CD4-positive, alpha-beta T cell treated with Interferon gamma for 1 hour (primary cell): ENCODE results near the gene NUDT3.
"Not testable (repeated sequence)": the region's sequence is repeated elsewhere in the genome, so short reads cannot be mapped to it uniquely, and the experiment has no call there.

Experiments used
- DNase-seq: peaks from one replicate; pipeline ENCODE4 v3.0.0-alpha.2; 2020

The NUDT3 gene

DNA sequence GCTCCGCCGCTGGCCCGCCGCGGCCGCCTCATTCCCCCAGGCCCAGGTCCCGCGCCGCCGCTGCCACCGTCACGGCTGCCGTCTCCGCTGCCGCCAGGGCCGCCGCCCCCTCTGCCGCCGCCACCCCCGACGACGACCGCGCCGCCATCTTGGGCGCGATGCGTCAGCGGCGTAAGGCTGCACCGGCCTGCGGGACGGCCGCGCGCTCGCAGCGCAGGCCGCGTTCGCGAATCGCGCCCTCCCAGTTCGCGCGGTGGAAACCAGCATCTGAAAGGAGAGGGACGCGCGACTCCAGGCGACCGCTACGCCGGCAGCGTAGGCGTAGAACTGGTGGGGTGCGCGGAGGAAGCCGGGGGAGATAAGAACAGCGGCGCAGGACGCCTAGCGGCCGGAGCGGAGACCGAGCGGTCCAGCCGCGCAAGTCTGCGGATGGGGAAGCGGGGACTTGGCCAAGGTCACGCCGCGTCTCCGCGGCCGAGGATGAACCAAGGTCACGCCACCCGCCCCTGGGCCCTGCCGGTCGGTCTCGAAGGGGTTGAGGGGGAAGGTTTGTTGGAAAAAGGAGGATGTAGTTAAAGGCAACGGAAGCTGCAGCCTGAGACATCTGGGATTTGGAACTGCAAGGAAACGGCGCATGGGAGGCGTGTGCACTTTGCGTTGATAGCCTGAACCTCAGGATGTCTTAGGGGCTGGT lies at the start of gene NUDT3:
Gene NUDT3, minus strand, starts transcription at position 173 of the 694 bp plus-strand sequence. CDS start 307 bp downstream, outside the sequence.
- DNase-seq, result peak; percentile 92

DNA sequence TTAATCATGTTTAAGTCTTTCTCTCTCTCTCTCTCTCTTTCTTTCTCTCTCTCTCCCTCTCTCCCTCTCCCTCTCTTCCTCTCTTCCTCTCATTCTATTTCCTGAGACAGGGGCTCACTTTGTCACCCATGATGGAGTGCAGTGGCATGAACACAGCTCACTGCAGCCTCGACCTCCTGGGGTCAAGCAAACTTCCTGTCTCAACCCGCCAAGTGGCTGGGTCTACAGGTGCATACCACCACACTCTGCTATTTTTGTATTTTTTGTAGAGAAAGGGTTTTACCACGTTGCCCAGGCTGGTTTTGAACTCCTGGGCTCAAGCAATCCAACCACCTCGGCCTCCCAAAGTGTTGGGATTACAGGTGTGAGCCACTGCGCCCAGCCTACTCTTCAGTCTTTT lies 49.1 kb upstream of the NUDT3 start:
- no peak for DNase-seq

DNA sequence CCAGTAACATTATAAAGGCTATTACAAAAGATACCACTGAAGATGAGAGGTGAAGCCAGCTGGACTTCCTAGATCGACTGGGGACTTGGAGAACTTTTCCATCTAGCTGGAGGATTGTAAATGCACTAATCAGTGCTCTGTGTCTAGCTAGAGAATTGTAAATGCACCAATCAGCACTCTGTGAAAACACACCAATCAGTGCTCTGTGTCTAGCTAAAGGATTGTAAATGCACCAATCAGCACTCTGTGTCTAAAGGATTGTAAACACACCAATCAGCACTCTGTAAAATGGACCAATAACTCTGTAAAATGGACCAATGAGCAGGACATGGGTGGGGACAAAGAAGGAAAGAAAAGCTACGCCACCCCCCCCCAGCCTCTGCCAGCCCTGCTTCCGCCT lies 47.0 kb upstream of the NUDT3 start:
- DNase-seq, result no peak

DNA sequence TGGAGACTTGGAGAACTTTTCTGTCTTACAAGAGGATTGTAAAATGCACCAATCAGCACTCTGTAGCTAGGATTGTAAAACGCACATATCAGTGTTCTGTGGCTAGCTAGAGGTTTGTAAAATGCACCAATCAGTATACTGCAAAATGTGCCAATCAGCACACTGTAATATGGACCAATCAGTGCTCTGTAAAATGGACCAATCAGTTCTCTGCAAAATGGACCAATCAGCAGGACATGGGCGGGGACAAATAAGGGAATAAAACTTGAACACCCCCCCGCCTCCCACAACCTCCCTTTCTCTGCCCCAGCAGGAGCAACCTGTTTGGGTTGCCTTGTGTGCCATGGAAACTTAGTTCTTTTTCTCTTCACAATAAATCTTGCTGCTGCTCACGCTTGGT lies 46.2 kb upstream of the NUDT3 start:
- DNase-seq, result no peak

DNA sequence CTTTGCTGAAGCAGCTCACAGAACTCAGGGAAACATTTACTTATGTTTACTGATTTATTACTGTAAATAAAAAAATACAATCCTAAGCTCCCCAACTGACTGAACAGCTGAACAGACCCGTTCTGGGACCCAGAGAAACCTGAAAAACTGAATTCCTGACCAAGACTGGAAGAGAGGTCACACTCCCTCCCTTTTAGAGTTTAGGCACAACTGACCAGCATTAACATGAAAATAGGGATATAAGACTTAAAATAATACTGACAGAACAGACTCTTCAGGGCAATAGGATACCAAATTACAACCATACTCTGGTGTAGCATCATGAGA lies 45.1 kb upstream of the NUDT3 start:
- no peak for DNase-seq

DNA sequence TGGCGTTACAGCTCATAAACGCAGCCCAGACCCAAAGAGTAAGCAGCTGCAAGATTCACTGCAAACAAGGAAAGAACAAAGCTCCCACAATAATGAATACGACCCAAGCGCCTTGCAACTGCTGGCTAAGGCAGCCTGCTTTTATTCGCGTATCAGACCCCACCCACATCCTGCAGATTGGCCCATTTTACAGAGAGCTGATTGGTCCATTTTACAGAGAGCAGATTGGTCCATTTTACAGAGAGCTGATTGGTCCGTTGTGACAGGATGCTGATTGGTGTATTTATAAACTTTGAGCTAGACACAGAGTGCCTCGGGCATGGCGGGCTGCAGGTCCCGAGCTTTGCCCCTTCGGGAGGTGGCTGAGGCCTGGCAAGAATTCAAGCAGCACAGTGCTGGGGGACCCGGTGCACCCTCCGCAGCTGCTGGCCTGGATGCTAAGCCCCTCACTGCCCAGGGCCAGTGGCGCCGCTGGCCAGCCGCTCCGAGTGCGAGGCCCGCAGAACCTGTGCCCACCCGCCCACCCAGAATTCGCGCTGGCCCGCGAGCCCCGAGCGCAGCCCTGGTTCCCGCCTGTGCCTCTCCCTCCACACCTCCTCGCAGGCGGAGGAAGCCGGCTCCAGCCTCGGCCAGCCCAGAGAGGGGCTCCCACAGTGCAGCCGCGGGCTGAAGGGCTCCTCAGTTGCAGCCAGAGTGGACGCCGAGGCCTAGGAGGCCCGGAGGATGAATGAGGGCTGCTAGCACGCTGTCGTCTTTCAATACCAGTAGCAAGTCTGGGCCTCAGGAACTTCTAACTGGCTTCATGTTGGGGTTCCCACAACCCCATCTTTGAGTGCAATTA lies 44.6 kb upstream of the NUDT3 start:
- DNase-seq, result no peak

DNA sequence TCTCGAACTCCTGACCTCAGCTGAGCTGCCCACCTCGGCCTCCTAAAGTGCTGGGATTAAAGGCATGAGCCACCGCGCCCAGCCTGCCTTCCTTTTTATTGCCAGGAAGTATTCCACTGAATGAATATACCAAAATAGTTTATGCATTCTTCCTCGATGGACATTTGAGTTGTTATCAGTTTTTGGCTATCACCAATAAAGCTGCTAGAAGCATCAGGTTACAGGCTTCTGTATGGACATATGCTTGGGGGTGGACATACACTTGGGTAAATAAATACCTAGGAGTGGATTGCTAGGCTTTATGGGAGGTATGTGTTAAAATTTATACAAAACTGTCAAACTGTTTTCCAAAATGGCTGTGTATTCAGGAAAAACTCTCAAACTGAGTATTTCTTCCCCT lies 43.4 kb upstream of the NUDT3 start:
- DNase-seq, result no peak

DNA sequence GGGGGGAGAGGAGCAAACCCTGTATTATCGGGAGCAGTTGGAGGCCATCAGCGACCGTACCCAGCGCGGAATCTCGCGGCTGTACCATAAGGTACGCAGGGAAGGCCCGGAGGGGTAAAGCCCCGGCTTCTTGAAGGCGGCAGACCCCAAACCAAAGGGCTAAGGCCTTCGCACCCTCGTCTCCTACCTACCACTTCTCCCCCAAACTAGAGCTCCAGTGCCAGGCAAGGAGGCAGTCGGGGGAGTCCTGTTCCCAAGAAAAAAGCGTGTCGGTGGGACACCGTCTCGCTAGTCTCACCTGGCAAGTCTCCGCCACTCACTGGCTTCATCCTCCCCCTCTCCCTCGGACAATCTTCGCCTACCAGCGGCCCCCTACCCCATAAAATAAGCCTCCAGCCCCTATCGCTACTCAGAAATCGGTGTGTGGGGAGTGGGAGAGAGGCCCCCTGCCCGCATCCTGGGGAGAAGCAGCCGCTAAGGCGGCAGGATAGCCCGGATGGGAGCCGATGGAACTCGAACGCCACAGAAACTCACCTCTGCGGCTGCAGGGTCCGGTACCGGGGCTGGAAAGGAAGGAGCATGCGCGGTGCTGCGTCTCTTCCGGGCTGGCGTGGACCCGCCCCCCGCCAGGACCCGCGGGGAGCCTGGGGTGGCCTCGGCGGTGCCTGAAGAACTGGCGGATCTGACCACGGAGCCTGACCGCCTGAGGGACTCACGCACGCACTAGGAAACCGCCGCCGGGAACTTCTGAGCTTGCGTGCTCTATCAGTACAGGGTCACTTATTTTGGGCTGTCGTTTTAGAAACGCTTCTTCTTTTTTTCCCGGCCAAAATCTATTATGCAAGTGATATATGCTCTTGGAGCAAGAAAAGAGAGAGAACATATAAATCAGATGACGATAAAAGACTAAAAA lies 33.3 kb upstream of the NUDT3 start, which contains the start of gene RPS10:
Gene RPS10, minus strand, starts transcription at position 572 of the 913 bp plus-strand sequence. CDS start 848 bp downstream, outside the sequence.
- DNase-seq, result peak; percentile 89

DNA sequence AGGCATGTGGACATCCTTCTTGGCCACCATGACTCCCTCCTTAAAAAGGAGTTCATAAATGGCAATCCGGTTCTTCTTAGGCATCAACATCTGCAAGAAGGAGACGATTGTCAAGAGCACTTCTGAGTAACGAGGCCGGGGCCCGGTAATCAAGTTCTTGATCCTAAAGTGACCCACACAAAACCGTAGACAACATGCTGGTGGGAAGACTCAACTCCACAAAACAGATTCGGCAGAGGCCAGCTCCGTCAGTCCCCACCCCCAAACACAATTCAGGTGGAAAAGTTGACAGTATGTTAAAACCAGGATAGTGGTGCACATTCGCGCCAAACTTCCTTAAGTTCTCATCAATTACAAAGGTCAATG lies 32.6 kb upstream of the NUDT3 start:
- no peak for DNase-seq

DNA sequence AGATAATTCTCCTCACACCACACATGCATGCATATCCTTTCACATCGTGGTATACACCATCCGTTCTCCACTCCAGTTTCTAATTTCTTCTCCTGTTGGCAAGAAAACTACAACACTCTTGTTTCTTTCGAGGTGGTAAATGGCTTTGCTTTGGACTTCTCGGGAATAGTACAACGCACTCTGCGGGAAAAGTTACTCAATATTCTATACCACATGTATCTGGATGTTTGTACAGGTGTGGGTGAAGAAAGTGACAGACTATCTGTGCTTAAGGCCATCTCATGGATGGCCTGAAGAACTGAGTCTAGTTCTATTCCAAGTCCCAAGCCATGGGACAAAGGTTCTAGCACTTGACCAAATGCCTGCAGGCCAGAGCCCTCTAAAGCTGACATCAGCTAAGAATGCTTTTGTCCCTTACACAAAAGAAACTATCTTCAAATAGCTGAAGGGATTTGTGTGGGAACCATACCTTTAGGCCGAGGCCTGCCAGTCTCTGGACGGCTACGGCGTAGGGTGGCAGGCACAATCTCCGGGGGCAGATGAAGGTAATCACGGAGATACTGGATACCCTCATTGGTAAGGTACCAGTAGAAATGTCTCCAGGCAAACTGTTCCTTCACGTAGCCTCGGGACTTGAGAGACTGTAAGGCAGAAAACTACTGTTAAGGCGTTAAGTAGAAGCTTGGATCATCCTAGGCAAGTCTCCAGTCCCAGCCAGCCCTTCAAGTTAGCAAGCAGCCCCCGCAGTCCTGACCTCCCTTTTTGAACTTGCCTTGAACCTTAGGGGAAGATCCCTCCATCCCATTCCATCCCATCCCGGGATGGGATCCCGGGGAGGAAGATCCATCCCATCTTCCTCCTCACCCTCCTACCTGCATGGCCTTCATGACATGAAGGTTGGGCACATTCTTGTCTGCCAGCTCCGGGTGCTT lies 32.0 kb upstream of the NUDT3 start:
- DNase-seq, result no peak

DNA sequence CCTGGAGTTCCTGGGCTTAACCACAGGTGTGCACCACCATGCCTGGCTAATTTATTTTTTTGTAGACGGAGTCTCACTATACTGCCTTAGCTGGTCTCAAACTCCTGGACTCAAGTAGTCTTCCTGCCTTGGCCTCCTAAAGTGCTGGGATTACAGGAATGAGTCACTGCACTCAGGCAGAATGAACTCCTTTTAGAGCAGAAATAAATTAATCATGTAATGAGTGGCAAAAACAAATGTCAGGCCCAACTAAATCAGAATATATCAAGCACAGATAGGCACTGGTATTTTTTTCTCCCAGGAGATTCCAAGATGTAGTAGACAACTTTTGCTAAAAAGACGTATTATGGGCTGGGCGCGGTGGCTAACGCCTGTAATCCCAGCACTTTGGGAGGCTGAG lies 30.8 kb upstream of the NUDT3 start:
- DNase-seq, result no peak

DNA sequence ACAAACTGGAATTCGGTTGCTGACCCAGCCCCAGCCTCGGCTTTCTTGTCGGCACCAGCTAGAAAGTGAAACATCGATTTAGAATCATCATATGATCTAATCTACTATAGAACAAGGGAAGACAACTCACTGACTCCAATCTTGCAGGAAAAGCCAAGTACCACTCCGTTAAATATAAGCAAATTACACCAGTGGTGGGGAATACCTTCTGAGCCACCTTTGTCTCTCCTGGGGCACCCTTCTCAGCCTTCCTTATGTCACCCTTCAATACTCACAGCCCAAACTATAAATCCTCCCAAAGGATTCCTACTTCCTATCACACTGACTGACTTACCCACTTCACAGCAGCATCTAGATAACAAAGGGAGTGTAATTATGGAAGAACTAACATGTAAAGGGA lies 25.9 kb upstream of the NUDT3 start:
- DNase-seq, result no peak

DNA sequence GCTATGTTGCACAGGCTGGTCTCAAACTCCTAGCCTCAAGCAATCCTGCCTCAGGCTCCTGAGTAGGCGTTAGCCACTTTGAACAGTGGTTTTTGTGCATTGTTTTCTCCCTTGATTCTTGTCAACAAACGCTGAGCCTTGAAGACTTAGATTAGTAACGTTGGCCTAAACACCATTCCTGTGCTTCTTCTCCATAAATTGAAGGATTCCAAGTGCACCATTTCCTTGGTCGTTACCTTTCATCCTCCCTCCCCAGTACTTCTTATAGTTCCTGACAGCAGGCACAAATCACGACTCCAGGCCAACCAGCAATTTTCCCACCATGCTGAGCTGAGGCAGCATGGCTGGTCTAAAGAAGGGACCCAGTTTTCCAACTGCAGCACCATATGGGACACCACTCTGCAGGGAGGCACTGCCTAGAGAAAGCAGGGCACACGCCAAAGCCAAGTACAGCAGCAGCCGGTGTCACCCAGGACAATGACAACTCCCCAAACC lies 24.5 kb upstream of the NUDT3 start:
- DNase-seq, result no peak

DNA sequence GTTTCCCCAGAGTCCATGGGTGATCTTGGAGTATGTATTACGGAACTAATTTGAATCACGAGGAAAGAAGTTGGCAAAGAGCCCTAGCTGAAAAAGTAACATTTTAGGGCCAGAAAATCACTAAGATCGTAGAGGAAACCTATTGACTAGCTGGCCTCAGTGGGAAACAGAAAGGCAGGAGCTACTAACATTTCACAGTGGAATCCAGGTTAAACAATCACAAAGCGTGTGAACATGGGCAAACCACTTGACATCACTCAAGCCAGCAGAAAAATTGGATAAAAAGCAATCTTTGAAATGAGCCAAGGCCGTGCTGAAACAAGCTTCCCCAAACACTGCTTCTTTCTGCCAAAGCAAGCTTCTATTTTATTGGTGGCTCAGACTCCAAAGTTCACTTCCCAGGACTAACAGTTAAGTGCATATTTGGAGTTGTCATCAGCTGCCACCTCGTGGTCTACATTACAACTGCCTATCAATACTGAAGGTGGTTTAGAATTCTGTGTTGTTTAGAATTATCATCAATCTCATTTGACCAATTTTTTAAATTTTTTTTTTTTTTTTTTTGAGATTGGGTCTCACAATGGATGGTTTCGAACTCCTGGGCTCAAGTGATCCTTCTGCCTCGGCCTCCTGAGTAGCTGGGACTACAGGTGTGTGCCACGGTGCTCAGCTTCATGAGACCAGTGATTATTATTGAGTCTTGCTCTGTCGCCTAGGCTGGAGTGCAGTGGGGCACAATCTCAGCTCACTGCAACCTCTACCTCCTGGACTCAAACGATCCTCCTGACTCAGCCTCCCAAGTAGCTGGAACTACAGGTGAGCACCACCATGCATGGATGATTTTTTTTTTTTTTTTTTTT lies 22.8 kb upstream of the NUDT3 start:
- DNase-seq, result peak; percentile 52

DNA sequence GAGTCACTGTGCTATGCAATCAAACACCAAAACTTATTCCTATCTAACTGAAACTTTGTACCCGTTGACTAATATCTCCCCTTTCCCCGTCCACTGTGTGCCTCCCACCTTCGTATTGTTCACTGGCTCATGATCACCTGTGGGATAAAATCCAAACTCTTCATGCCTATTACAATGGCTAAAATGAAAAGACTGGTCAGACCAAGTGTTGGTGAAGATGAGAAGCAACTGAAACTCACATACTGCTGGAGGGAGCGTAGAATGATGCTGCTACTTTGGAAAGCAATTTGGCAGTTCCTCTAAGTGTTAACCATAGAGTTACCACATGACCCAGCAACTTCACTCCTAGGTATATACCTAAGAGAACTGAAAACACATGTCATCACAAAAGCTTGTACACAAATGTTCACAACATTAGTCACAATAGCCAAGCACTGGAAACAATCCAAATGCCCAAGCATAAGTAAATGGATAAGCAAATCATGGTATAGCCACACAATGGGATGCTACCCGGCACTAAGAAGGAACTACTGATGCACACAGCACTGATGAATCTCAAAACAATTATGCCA lies 20.3 kb upstream of the NUDT3 start:
- no peak for DNase-seq

DNA sequence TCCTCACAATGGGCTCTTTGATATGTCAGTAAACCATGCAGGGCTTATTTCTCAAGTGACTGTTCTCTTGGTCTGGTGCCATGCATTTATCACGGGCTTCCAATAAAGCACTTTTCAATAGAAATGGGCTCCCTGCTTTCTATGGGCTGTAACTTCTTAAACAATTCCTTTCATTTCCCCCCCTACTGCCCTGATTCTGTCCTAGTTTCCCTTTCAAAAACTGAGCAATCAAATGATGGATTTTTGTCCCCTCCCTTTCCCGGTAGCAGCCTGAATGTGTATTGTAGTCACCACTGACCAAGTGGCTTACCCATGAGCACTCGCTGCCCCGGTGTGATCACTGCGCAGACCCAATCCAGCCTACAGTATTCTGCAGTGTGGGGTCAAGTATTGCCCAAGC lies 19.5 kb upstream of the NUDT3 start:
- DNase-seq, result no peak

DNA sequence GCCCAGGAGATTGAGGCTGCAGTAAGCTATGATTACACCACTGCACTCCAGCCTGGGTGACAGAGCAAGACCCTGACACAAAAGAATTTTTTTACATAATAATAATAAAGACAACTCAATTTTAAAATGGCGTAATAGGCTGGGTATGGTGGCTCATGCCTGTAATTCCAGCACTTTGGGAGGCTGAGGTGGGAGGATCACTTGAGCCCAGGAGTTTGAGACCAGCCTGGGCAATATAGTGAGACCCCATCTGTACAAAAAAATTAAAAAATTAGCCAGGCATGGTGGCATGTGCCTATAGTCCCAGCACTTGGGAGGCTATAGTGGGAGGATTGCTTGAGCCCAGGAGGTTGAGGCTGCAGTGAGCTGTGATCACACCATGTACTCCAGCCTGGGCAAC lies 15.4 kb upstream of the NUDT3 start:
- DNase-seq, result not testable (repeated sequence)

DNA sequence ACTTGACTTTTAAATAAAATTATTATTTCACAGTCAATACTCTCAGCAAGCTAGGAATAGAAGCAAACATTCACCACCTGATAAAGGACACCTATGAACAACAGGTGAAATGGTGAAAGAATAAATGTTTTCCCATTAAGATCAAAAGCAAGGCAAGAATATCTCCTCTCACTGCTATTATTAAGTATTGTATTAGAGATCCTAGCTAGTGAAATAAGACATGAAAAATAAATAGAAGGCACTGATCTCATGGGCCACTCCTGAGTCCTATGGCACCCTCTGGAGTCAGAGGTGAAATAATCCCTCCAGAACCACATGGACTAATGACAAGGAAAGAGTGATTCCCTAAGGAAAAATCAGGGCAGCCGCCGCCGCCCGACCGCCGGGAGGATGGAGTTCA lies 4.0 kb upstream of the NUDT3 start:
- no peak for DNase-seq

DNA sequence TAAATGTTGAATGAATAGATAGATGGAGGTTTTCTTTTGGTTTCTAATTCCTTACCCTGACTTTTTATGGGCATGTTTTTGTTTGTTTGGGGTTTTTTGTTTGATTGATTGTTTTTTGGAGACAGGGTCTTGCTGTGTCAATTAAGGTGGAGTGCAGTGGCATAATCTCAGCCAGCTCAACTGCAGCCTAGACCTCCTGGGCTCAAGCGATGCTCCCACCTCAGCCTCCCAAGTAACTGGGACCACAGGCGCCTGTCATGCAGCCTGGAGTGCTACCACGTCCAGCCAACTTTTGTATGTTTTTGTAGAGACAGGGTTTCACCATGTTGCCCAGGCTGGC lies 1.5 kb upstream of the NUDT3 start:
- no peak for DNase-seq

DNA sequence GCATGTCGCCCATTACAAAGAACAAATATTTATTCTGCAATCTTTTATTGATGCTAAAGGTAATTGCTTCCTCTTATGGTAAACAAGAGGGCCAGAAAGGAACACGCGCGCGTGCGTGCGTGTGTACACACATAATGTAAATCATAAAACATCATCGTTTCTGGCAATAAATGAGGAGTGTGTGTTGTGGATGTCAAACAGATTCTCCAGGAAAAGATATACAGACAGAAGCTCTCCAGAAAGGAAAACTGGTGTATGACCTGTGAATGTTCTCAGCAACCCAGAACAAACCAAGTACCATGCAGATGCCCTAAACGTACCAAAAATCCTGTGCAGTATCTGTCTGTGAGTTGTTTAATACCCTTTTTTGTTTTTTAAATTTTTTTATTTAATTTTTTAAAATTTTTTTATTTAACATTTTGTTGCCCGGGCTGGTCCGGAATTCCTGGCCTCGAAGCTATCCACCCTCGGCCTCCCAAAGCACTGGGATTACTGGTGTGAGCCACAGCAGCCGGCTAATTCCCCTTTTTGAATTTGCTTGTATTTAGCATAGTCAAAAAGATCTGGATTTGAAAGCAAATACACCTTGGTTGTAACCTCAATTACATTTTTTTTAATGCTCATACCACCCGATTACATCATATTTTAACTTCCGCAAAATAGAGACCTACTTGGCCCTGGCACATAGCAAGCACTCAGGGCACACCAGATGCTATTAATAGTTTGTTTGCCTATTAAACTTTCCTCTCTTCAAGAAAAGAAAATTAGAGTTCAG lies 909 bp upstream of the NUDT3 start:
- DNase-seq, result no peak
